ENCODE measurements around the gene KCNH8.

The KCNH8 gene

DNA sequence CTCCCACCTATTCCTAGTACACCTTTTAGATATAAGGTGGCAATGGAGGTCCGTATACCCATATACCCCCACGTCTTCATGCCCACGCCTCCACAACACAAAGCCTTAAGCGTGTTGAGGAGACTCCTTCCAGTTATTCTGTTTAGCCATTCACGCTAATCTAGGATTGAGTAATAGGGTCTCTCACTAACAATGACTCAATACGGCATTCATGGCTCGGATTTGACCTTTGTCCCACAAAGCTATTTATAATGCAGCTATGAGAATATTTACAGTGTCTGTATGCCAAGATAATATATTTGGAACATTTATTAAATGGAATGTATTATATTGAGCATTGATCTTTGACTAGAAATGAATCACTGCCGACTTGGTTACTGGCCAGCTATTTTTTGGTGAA, 215.8 kb downstream of the KCNH8 start:
- no peak for DNase-seq (ENCODE audit: low spot score)

DNA sequence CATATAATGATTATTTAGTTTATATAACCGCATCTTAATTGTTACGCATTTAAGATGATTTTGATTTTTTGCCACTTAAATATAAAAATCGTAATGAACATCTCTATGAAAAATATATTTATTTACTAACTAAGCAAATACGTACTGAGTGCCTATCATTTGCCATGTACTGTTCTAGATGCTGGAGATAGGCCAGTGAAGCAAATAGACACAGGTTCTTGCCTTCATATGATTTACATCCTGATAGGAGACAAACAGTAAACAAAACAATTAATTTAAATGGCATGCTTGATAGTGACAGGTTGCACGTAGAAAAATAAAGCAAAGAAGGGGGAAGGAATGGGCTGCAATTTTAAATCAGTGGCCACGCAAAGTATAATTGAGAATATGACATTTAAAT, 217.2 kb downstream of the KCNH8 start:
- no peak for DNase-seq (ENCODE audit: low spot score)

DNA sequence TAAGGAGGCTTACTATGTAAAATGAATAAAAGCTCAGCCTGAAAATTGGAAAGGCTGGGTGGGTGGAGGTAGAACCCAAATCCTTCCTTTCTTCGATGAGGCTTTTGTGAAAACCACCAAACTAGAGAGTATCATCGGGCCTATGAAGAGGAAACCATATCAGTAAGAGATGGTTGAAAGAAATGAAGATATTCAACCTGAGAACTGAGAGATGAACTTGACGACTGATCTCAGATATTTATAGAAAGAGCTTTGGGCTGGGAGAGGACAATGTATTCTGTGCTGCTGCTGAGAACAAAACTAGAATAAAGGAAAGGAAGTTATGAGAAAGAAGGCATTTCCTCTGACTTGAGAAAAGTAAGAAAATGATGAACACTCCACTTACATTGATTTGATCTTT, 236.6 kb downstream of the KCNH8 start:
- DNase-seq (ENCODE audit: low spot score) = no peak

DNA sequence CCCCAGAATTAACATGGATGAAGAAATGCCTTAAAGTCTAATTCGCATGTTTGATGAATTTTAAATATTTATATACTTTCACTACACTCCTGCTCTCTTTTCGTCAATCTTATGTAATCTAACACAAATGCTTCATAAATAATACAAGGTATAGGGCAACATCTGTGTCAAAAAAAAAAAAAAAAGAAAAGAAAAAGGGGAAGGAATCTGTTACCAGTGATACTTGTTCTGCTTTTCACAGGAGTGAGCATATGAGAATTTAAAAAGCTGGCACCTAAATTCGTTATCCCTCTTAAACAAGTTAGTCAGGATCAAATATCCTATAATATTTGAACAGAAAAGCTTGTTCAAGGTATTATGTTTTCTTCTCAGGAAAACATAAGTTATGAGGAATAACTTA, 243.8 kb downstream of the KCNH8 start:
- DNase-seq (ENCODE audit: low spot score) = no peak

GRCh38 chr3:19394946-19395345, 246.6 kb downstream of the KCNH8 start:
- DNase-seq (ENCODE audit: low spot score) = no peak

DNA sequence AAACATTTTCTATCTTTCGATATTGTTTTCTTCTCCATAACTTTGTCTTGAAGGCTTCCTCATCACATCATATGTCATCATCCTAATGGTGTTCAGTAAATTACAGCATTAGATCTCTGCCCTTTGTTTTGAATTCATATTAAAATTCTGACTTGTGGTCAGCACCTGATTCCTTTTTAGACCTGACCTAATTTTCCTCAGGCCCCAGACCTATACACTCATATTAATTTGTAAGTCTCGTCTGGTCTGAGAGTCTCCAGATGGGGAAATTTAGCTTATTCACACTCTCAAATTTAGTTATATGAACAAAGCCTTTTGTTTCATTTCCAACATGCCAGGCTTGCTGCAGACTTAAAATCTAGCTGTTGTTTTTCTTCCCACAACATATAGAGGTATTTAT, 248.4 kb downstream of the KCNH8 start:
- no peak for DNase-seq (ENCODE audit: low spot score)

DNA sequence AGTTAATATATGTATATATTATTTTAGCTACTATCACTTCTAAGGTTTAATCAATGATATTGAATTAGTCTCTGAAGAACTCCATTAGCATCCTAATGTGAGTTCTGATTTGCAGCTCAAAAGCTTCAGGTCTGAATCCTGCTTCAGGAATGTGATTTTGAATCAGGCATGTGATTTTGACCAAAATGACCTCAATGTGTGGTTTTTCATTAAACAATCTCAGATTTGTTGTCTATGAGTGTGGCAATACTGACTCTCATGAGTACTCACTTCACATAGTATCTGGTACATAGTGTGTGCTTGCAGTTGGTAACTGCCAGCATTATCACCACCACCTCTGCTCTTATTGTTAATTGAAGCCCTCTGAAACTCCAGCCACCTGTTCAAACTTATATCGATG, 251.0 kb downstream of the KCNH8 start:
- DNase-seq (ENCODE audit: low spot score) = no peak

DNA sequence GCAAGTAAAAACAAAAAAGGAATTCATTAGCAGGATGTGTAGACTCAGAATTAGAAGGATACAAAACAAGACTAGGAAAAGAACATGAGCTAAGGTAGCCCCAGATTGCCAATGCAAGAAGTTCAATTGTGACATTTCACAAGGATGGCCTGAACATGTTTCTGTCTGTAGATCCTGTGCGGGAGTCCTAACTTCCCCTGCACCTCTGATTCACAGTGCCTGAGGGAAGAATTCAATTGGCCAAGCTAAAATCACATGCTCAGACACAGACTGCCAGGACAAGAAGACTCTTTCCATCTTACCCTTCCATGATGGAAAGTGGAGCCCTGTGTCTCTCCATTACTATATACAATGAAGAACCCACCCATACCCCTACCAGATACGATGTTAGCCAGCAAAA, 251.5 kb downstream of the KCNH8 start:
- no peak for DNase-seq (ENCODE audit: low spot score)

GRCh38 chr3:19420159-19420558, 271.8 kb downstream of the KCNH8 start:
- no peak for DNase-seq (ENCODE audit: low spot score)

GRCh38 chr3:19425825-19426224, 277.5 kb downstream of the KCNH8 start:
- no peak for DNase-seq (ENCODE audit: low spot score)

GRCh38 chr3:19427422-19428149, 279.3 kb downstream of the KCNH8 start:
- DNase-seq (ENCODE audit: low spot score) = no peak

- no peak for DNase-seq (ENCODE audit: low spot score)
Observed at GRCh38 chr3:19428729-19429128, 280.4 kb downstream of the KCNH8 start.

- no peak for DNase-seq (ENCODE audit: low spot score)
Observed at GRCh38 chr3:19432669-19433068, 284.4 kb downstream of the KCNH8 start.

DNA sequence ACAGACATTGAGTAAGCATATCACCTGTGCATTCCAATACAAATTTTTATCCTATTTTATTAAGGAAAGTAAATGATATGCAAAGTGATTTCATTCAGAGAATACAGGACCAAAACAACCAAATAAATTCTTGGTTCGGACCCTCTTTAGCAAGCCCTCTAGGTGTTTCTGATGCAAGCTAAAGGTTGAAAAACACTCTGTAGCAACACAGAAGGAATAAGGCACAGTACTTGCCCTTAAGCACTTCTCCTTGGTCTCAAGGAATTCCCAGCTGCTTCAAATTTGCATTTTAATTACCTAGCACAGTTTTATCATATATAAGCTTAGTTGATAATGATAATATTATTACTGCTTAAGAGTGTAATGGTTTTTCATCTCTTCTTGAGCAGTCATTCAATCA, 288.4 kb downstream of the KCNH8 start:
- no peak for DNase-seq (ENCODE audit: low spot score)

- DNase-seq (ENCODE audit: low spot score) = no peak
Observed at GRCh38 chr3:19439944-19440343, 291.6 kb downstream of the KCNH8 start.

DNA sequence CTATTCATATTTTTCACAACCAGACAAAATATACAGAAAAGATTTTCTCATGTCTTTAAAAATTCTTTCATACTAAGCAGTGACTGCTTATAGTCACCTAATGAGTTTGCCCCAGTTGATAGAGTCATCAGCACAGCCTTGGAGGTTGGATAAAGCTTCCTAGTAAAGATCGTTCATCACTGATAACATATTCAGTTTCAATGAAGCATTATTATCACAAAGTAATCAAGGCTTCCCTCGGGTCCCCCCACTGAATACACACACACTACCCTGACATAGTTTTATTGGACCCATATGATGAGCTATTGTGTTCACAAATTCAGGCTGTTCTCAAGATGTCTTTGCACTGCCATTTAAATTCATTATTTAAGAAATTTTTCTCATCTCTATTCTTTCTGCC, 297.8 kb downstream of the KCNH8 start:
- no peak for DNase-seq (ENCODE audit: low spot score)

GRCh38 chr3:19446687-19447086, 298.4 kb downstream of the KCNH8 start:
- no peak for DNase-seq (ENCODE audit: low spot score)

- no peak for DNase-seq (ENCODE audit: low spot score)
Observed at GRCh38 chr3:19455546-19455945, 307.2 kb downstream of the KCNH8 start.

DNA sequence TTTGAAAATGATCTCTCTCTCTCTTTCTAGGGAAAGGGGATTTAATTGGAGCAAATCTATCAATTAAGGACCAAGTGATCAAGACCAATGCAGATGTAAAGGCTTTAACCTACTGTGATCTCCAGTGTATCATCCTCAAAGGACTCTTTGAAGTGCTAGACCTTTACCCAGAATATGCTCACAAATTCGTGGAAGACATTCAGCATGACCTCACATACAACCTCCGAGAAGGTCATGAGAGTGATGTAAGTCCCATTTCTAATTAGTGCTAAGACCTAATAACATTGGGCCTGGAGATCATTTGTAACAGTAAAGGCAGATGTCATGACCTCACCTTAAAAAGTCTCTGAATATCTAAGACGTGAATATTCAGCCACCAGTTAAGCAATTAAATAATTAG, 308.4 kb downstream of the KCNH8 start:
- DNase-seq (ENCODE audit: low spot score) = no peak

DNA sequence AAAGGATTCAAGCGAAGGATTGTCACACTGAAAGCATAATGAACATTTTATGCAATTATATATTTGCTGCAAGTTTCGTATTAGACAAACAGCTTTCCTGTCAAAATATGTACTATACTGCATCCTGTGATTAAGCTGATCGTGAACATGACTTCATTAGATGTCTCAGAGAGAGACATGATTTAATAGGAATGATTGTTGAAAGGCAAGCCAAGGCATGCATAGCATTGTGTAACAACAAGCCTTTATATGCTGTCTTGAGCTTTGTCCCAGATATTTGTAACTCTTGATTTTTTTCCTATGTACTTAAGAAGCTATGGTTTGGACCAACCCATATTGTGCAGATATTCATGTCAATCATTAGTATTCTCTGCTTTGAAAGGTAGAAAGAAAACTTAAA, 309.1 kb downstream of the KCNH8 start:
- DNase-seq (ENCODE audit: low spot score) = no peak

DNA sequence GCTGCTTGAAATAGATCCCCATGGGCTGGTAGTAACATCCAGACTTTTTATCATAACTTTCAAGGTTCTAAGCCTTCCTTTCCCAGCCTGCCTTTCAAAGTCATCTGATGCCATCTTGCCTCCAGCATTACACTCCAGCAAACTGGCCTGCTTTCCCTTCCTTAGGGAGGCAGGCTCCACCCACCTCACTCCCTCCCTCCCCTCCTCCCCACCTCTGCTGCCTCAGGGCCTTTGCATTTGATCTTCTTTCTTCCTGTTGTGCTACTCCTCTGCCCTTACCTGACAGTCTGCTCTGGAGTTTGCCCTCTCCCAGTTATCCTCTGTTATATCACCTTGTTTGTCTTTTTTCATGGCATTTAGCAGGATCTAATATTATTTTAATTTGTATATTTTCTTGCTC, 319.5 kb downstream of the KCNH8 start:
- no peak for DNase-seq (ENCODE audit: low spot score)

DNA sequence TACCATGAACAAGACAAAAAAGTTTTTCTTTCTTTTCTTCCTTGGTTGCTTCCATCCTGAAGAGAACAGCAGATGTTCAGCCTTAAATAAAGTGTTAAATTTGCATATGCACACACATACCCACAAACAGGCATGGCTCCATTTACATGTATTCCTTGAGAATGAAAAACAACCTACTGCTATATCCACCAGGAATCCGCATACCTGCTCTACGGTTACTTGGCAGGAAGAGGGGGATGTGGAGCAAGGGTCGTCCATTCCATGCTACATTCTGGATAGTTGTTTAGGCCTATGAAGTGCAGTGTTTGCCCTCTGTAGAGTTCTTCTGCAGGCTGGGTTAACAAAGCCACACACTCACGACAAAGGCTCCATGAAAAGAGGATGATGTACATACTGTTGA, 322.8 kb downstream of the KCNH8 start:
- DNase-seq (ENCODE audit: low spot score) = no peak

DNA sequence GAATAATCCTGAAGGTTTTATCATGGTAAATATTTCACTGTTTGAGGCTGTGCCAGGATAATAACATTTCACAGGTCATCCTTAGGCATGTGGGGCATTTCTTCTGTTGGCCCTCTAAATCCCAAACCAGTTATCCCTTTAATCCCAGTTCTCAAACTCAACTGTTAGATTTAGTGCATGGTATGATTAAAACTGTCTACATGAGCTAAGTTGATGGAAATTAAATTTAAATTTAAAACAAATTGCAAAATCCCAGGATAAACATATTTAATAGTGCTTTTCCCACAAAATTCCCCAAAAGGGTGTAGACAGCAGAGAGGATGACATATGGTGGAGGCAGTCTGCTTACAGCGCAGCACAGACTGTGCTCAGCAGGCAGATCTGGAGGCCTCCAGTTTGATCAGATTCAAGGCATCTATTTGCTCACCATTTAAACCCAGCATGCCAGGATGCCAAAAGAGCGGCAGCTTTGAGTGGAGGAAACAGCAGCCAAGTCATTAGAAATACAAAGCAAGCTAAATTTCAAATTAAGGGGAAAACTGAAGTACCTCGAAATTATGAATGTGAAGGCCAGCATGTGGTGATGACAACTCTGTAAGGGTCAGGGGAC, 325.8 kb downstream of the KCNH8 start:
- no peak for DNase-seq (ENCODE audit: low spot score)

DNA sequence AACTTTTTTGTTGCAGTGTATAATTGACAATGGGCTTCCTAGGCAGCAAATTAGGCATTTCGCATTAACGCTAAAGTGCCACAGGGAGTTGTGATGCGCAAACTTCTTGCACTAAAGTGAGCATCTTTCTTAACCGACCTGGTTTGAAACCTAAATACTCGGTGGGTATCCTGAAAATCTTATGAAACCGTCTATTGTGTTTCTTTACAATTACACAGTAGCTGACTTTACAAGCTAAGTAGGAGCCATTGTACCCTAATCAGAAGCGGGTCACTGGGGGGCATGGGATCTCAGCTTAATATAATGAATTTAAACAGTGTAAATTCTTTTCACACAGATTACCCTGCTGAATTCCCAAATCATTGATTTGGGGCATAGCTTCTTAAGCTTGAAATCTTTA, 328.0 kb downstream of the KCNH8 start:
- DNase-seq (ENCODE audit: low spot score) = no peak
